ENCODE data around the gene TENM3. TPM values are rescaled to one million over a fixed set of nuclear protein-coding genes. Genes with fewer than 3 reads are reported as not detected.

Gene TENM3
- total RNA-seq, 2 experiments from 2014 or later = not detected

DNA sequence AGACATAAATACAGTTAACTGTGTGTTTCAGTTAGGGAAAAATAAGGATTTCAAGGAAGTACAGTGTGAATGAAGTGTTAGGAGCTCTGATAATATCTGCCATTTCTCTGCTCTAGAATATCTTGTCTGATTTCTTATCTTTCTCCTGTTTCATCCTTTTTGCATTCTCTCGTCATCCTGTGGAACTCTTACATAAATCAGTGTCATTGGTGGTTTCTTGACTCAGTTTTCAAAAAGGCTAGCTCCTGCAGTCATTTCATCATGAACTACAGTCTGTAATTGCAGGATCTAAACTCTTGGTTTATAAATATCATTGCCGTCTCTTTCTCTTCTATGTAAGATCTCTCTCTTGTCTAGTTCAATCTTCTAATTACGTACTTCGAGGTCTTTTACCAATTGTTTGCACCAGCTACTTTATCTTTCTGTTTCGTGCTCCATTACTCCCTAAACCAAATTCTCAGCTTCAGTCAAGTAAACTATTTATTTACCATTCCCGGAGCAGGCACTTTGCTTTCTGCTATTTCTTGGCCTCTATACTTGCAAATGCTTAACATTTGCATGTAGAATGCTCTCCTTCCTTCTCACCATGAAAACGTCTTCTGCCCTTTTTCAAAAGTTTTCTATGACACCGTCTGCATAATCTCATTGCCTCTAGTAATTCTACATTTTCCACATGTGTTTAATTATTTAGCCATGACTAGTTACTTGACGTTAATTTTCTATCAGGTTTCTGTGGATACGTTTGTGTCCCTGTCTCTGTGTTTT is 294.0 kb downstream of the TENM3 start:
- Histone ChIP-seq H3K4me3 (ENCODE audit: low read length) (no peak overlapping the region), H3K27ac (ENCODE audit: low read depth in 1 of 2, low read length in 2 of 2) (no peak overlapping the region), H3K27me3 (ENCODE audit: control insufficient read depth in 1 of 2, insufficient read depth in 2 of 2, low read length in 2 of 2) (no peaks in the 10 kb centered on the region), H3K9me3 (ENCODE audit: control insufficient read depth in 1 of 2, insufficient read depth in 1 of 2, low read length in 2 of 2) (no peaks in the 10 kb centered on the region), H3K4me1 (ENCODE audit: insufficient read depth, low read length) (no peaks in the 10 kb centered on the region), H3K36me3 (ENCODE audit: insufficient read depth, low read length) (no peaks in the 10 kb centered on the region)
- TF ChIP-seq, protein P1, sequence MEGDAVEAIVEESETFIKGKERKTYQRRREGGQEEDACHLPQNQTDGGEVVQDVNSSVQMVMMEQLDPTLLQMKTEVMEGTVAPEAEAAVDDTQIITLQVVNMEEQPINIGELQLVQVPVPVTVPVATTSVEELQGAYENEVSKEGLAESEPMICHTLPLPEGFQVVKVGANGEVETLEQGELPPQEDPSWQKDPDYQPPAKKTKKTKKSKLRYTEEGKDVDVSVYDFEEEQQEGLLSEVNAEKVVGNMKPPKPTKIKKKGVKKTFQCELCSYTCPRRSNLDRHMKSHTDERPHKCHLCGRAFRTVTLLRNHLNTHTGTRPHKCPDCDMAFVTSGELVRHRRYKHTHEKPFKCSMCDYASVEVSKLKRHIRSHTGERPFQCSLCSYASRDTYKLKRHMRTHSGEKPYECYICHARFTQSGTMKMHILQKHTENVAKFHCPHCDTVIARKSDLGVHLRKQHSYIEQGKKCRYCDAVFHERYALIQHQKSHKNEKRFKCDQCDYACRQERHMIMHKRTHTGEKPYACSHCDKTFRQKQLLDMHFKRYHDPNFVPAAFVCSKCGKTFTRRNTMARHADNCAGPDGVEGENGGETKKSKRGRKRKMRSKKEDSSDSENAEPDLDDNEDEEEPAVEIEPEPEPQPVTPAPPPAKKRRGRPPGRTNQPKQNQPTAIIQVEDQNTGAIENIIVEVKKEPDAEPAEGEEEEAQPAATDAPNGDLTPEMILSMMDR (IDR thresholded peaks at IDR 0.05) = no peak
- H3K27ac Mint-ChIP-seq = no peak overlapping the region
- no peaks in the 10 kb centered on the region for H3K9me3 Mint-ChIP-seq
- H3K36me3 Mint-ChIP-seq (ENCODE audit: low read depth) = no peaks in the 10 kb centered on the region
- intact Hi-C loops (cut with DNase I, micrococcal nuclease) = no loop called here
- H3K27me3 Mint-ChIP-seq = no peaks in the 10 kb centered on the region
- CTCF ChIA-PET = interaction anchor here (0.7 kb wide), 1 partner anchor 334 kb away, joined by 3 read pairs; no protein-coding TSS in a partner anchor
- no peaks in the 10 kb centered on the region for H3K4me1 Mint-ChIP-seq (ENCODE audit: low read depth)
- ATAC-seq (ENCODE audit: poor library complexity) = no peak
- no peak overlapping the region for H3K4me3 Mint-ChIP-seq
- POLR2A ChIA-PET = no interaction called here
- no peak for DNase-seq

DNA sequence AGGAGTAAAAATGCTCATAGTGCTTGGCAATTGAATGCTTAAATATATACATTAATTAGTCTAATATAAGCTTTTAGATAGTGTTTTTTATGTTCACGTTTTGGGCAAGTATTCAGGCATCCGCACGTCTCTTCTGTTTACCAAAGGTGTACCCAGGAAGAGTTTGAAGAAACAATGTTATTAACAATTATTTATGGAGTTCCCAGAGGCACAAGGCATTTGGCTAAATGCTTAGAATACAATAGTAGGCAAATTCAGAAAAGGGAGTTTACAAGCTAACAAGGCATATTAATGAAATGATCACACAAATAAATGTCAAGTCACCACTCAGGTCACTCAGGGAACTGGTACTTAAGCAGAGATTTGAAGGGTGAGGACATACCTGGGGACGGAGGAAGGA is 294.8 kb downstream of the TENM3 start:
- POLR2A ChIA-PET = no interaction called here
- Histone ChIP-seq H3K4me3 (ENCODE audit: low read length) (no peak overlapping the region), H3K4me1 (ENCODE audit: insufficient read depth, low read length) (no peaks in the 10 kb centered on the region), H3K9me3 (ENCODE audit: control insufficient read depth in 1 of 2, insufficient read depth in 1 of 2, low read length in 2 of 2) (no peaks in the 10 kb centered on the region), H3K27ac (ENCODE audit: low read depth in 1 of 2, low read length in 2 of 2) (no peak overlapping the region), H3K27me3 (ENCODE audit: control insufficient read depth in 1 of 2, insufficient read depth in 2 of 2, low read length in 2 of 2) (no peaks in the 10 kb centered on the region), H3K36me3 (ENCODE audit: insufficient read depth, low read length) (no peaks in the 10 kb centered on the region)
- Mint-ChIP-seq H3K36me3 (ENCODE audit: low read depth) (no peaks in the 10 kb centered on the region), H3K27me3 (no peaks in the 10 kb centered on the region), H3K4me3 (no peak overlapping the region), H3K9me3 (no peaks in the 10 kb centered on the region), H3K27ac (no peak overlapping the region), H3K4me1 (ENCODE audit: low read depth) (no peaks in the 10 kb centered on the region)
- ATAC-seq (ENCODE audit: poor library complexity) (no peak), DNase-seq (no peak)
- TF ChIP-seq, protein P1 (IDR thresholded peaks at IDR 0.05) = no peak
- intact Hi-C loops (cut with DNase I, micrococcal nuclease) = no loop called here
- CTCF ChIA-PET = interaction anchor here (0.7 kb wide), 1 partner anchor 333 kb away, joined by 3 read pairs; no protein-coding TSS in a partner anchor

DNA sequence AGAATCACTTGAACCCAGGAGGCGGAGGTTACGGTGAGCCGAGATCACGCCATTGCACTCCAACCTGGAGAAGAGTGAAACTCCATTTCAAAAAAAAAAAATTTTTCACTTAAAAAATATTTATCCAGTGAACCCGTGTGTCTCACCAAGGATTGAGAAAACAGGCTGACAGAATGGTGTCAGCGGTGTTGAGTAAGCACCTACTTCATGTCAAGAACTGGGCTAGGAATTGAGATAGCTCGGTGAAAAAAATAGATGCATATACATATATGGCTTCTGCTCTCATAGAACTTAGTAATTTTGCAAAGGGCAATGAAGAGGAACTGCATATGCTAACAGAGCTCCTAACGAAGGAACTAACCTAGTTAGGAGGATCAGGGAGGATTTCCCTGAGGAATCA is 297.3 kb downstream of the TENM3 start:
- Histone ChIP-seq H3K4me3 (ENCODE audit: low read length) (no peak overlapping the region), H3K4me1 (ENCODE audit: insufficient read depth, low read length) (no peaks in the 10 kb centered on the region), H3K27me3 (ENCODE audit: control insufficient read depth in 1 of 2, insufficient read depth in 2 of 2, low read length in 2 of 2) (no peaks in the 10 kb centered on the region), H3K36me3 (ENCODE audit: insufficient read depth, low read length) (no peaks in the 10 kb centered on the region), H3K27ac (ENCODE audit: low read depth in 1 of 2, low read length in 2 of 2) (no peak overlapping the region), H3K9me3 (ENCODE audit: control insufficient read depth in 1 of 2, insufficient read depth in 1 of 2, low read length in 2 of 2) (no peaks in the 10 kb centered on the region)
- ChIA-PET POLR2A (no interaction called here), CTCF (no interaction called here)
- ATAC-seq (ENCODE audit: poor library complexity) (no peak), DNase-seq (no peak)
- intact Hi-C loops (cut with DNase I, micrococcal nuclease) = no loop called here
- H3K27ac Mint-ChIP-seq = no peak overlapping the region
- H3K27me3 Mint-ChIP-seq = peaks cover 7% of the 10 kb centered on the region
- TF ChIP-seq, protein P1 (IDR thresholded peaks at IDR 0.05) = no peak
- no peaks in the 10 kb centered on the region for H3K36me3 Mint-ChIP-seq (ENCODE audit: low read depth)
- H3K4me1 Mint-ChIP-seq (ENCODE audit: low read depth) = no peaks in the 10 kb centered on the region
- no peak overlapping the region for H3K4me3 Mint-ChIP-seq
- no peaks in the 10 kb centered on the region for H3K9me3 Mint-ChIP-seq
